ENCODE measurements around the gene RC3H2. TPM values are rescaled to one million over a fixed set of nuclear protein-coding genes. Genes with fewer than 3 reads are reported as not detected.
A peak's percentile ranks its signal among the peaks of the same experiment; 100 is the strongest.

The RC3H2 gene
- total RNA-seq, 5 donors from 2014 or later (not counting 1 experiment from before 2014, with no cell fraction given), result 45.3 to 76.0 (median 59.8) TPM

- Histone ChIP-seq H3K9me3 (no peaks in the 10 kb centered on the region), H3K4me3 (ENCODE audit: control insufficient read depth in 1 of 2, extremely low read depth in 1 of 2, low read length in 1 of 2) (no peak overlapping the region)
Observed at GRCh38 chr9:122929796-122930354, 24.7 kb upstream of the RC3H2 start.

GRCh38 chr9:122923947-122924346, 18.8 kb upstream of the RC3H2 start:
- ChIA-PET POLR2A (interaction anchor here (0.6 to 0.7 kb wide), 3 partner anchors 10 to 64 kb away, joined by 3 to 4 read pairs (median 4); partner anchors contain the start of gene ZBTB6 (in 1 of the 2)), CTCF (interaction anchor here in 1 of 2 donors (0.5 to 0.7 kb wide), 3 partner anchors 21 to 825 kb away, joined by 4 read pairs; no protein-coding TSS in a partner anchor)
- Mint-ChIP-seq H3K36me3 (peaks cover 22% of the 10 kb centered on the region), H3K9me3 (no peaks in the 10 kb centered on the region), H3K27ac (no peak overlapping the region), H3K4me3 (no peak overlapping the region), H3K4me1 (peaks cover 6 to 8% (median 6%) of the 10 kb centered on the region in 3 donors), H3K27me3 (no peaks in the 10 kb centered on the region)
- Histone ChIP-seq H3K27ac (ENCODE audit: low read length) (no peak overlapping the region), H3K36me3 (ENCODE audit: control insufficient read depth in 2 of 2, extremely low read depth in 1 of 2, insufficient read depth in 1 of 2, low read length in 1 of 2) (peaks cover 0 to 15% of the 10 kb centered on the region in 2 donors), H3K9me3 (no peaks in the 10 kb centered on the region), H3K27me3 (replicated peaks in 1 of 2; ENCODE audit: control insufficient read depth in 2 of 2, extremely low read depth in 1 of 2, insufficient read depth in 2 of 2, low read length in 1 of 2) (no peaks in the 10 kb centered on the region), H3K4me1 (ENCODE audit: control insufficient read depth in 1 of 2, extremely low read depth in 1 of 2, insufficient read depth in 2 of 2, low read length in 2 of 2) (no peaks in the 10 kb centered on the region), H3K4me3 (ENCODE audit: control insufficient read depth in 1 of 2, extremely low read depth in 1 of 2, low read length in 1 of 2) (no peak overlapping the region)
- ATAC-seq (replicated peaks in 1 of 4), result no peak
- DNase-seq, result no peak
- no CpG with 5 or more reads among the region's 3 CpGs for WGBS (ENCODE audit: insufficient coverage)

More at GRCh38 chr9:122929796-122930354, 24.7 kb upstream of the RC3H2 start:
- no peak for DNase-seq
- Mint-ChIP-seq H3K27me3 (no peaks in the 10 kb centered on the region), H3K27ac (no peak overlapping the region), H3K4me3 (no peak overlapping the region), H3K9me3 (no peaks in the 10 kb centered on the region), H3K4me1 (peaks cover 17 to 18% (median 18%) of the 10 kb centered on the region in 3 donors), H3K36me3 (no peaks in the 10 kb centered on the region)
- Histone ChIP-seq H3K4me1 (ENCODE audit: control insufficient read depth in 1 of 2, extremely low read depth in 1 of 2, insufficient read depth in 2 of 2, low read length in 2 of 2) (peaks cover 7 to 31% of the 10 kb centered on the region in 2 experiments), H3K27me3 (replicated peaks in 1 of 2; ENCODE audit: control insufficient read depth in 2 of 2, extremely low read depth in 1 of 2, insufficient read depth in 2 of 2, low read length in 1 of 2) (no peaks in the 10 kb centered on the region), H3K27ac (ENCODE audit: low read length) (no peak overlapping the region), H3K36me3 (ENCODE audit: control insufficient read depth in 2 of 2, extremely low read depth in 1 of 2, insufficient read depth in 1 of 2, low read length in 1 of 2) (no peaks in the 10 kb centered on the region)
- no peak for ATAC-seq (replicated peaks in 1 of 4)
- CTCF ChIA-PET, result interaction anchor here (0.6 to 3.8 kb wide), 5 partner anchors 11 to 1858 kb away, joined by 3 to 12 read pairs (median 4); partner anchors contain the start of genes RABGAP1 (in 1 of the 2) and ZBTB6 (in 1 of the 2)
- 94% methylated on average over 1 of the region's 1 CpG for WGBS (ENCODE audit: insufficient coverage)
- POLR2A ChIA-PET, result interaction anchor here (0.5 to 1.5 kb wide), 5 partner anchors 11 to 79 kb away, joined by 3 to 6 read pairs (median 5); partner anchors contain the start of genes RABGAP1 (in 1 of the 2) and ZBTB6 (in 1 of the 2)

- DNase-seq (no peak), ATAC-seq (replicated peaks in 1 of 4) (no peak)
- Mint-ChIP-seq H3K9me3 (no peaks in the 10 kb centered on the region), H3K4me1 (peaks cover 6 to 8% (median 6%) of the 10 kb centered on the region in 3 donors), H3K36me3 (peaks cover 27% of the 10 kb centered on the region), H3K4me3 (no peak overlapping the region), H3K27me3 (no peaks in the 10 kb centered on the region), H3K27ac (no peak overlapping the region)
- Histone ChIP-seq H3K27me3 (replicated peaks in 1 of 2; ENCODE audit: control insufficient read depth in 2 of 2, extremely low read depth in 1 of 2, insufficient read depth in 2 of 2, low read length in 1 of 2) (no peaks in the 10 kb centered on the region), H3K4me3 (ENCODE audit: control insufficient read depth in 1 of 2, extremely low read depth in 1 of 2, low read length in 1 of 2) (no peak overlapping the region), H3K9me3 (no peaks in the 10 kb centered on the region), H3K27ac (ENCODE audit: low read length) (no peak overlapping the region), H3K36me3 (ENCODE audit: control insufficient read depth in 2 of 2, extremely low read depth in 1 of 2, insufficient read depth in 1 of 2, low read length in 1 of 2) (peaks cover 2 to 22% of the 10 kb centered on the region in 2 donors), H3K4me1 (ENCODE audit: control insufficient read depth in 1 of 2, extremely low read depth in 1 of 2, insufficient read depth in 2 of 2, low read length in 2 of 2) (no peaks in the 10 kb centered on the region)
- POLR2A ChIA-PET, result no interaction called here
- 100% methylated on average over 1 of the region's 8 CpGs for WGBS (ENCODE audit: insufficient coverage)
- CTCF ChIA-PET, result no interaction called here
Observed at GRCh38 chr9:122922713-122923112, 17.6 kb upstream of the RC3H2 start.

GRCh38 chr9:122918310-122918709, 13.2 kb upstream of the RC3H2 start:
- no peak overlapping the region for H3K27ac ChIP-seq (ENCODE audit: low read length)
- H3K27me3 Mint-ChIP-seq, result no peaks in the 10 kb centered on the region
- peaks cover 27% of the 10 kb centered on the region for H3K36me3 Mint-ChIP-seq
- no peaks in the 10 kb centered on the region for H3K9me3 Mint-ChIP-seq
- H3K4me3 Mint-ChIP-seq, result no peak overlapping the region
- ATAC-seq (replicated peaks in 1 of 4), result no peak
- H3K4me1 ChIP-seq (ENCODE audit: control insufficient read depth in 1 of 2, extremely low read depth in 1 of 2, insufficient read depth in 2 of 2, low read length in 2 of 2), result peaks cover 0 to 7% of the 10 kb centered on the region in 2 experiments
- H3K4me1 Mint-ChIP-seq, result peaks cover 2 to 8% (median 5%) of the 10 kb centered on the region in 3 donors
- no peak overlapping the region for H3K4me3 ChIP-seq (ENCODE audit: control insufficient read depth in 1 of 2, extremely low read depth in 1 of 2, low read length in 1 of 2)
- POLR2A ChIA-PET, result no interaction called here
- H3K27me3 ChIP-seq (replicated peaks in 1 of 2; ENCODE audit: control insufficient read depth in 2 of 2, extremely low read depth in 1 of 2, insufficient read depth in 2 of 2, low read length in 1 of 2), result no peaks in the 10 kb centered on the region
- DNase-seq, result no peak
- CTCF ChIA-PET, result no interaction called here
- WGBS (ENCODE audit: insufficient coverage), result 81% methylated on average over 2 of the region's 2 CpGs
- H3K9me3 ChIP-seq, result no peaks in the 10 kb centered on the region
- no peak overlapping the region for H3K27ac Mint-ChIP-seq
- H3K36me3 ChIP-seq (ENCODE audit: control insufficient read depth in 2 of 2, extremely low read depth in 1 of 2, insufficient read depth in 1 of 2, low read length in 1 of 2), result peaks cover 2 to 17% of the 10 kb centered on the region in 2 donors

GRCh38 chr9:122912964-122913673, 8.0 kb upstream of the RC3H2 start, which contains the start of gene ZBTB6:
Gene ZBTB6 (minus strand): TSS chr9:122913323. CDS start chr9:122912072, 1,251 bp downstream.
- no peaks in the 10 kb centered on the region for H3K27me3 Mint-ChIP-seq
- POLR2A ChIA-PET, result interaction anchor here (0.6 to 2.5 kb wide), 14 partner anchors 8 to 302 kb away, joined by 3 to 9 read pairs (median 4); partner anchors contain the start of genes RABGAP1 (in 1 of the 2), RC3H2 (in 1 of the 2) and ZBTB26 (in 1 of the 2)

GRCh38 chr9:122912671-122912963, 7.5 kb upstream of the RC3H2 start:
- peaks cover 0 to 16% of the 10 kb centered on the region in 2 donors for H3K36me3 ChIP-seq (ENCODE audit: control insufficient read depth in 2 of 2, extremely low read depth in 1 of 2, insufficient read depth in 1 of 2, low read length in 1 of 2)
- peak overlapping the region; percentile 97 to 100 for H3K27ac Mint-ChIP-seq
- H3K36me3 Mint-ChIP-seq, result peaks cover 25% of the 10 kb centered on the region
- H3K4me3 Mint-ChIP-seq, result peak overlapping the region; percentile 95 to 99 (median 97)
- no peak for DNase-seq
- H3K27ac ChIP-seq (ENCODE audit: low read length), result peak overlapping the region; percentile 78
- ChIA-PET POLR2A (interaction anchor here (0.6 to 2.5 kb wide), 10 partner anchors 9 to 35 kb away, joined by 3 to 9 read pairs (median 5); partner anchors contain the start of genes RABGAP1 (in 1 of the 2) and ZBTB26 (in 1 of the 2)), CTCF (interaction anchor here (0.5 to 1.7 kb wide), 10 partner anchors 8 to 817 kb away, joined by 3 to 12 read pairs (median 6); partner anchors contain the start of genes RABGAP1 (in 1 of the 2) and ZBTB26 (in 1 of the 2))
- no peak for ATAC-seq (replicated peaks in 1 of 4)
- no peaks in the 10 kb centered on the region for H3K9me3 ChIP-seq
- WGBS (ENCODE audit: insufficient coverage), result 3% methylated on average over 9 of the region's 9 CpGs
- no peaks in the 10 kb centered on the region for H3K9me3 Mint-ChIP-seq
- H3K27me3 ChIP-seq (replicated peaks in 1 of 2; ENCODE audit: control insufficient read depth in 2 of 2, extremely low read depth in 1 of 2, insufficient read depth in 2 of 2, low read length in 1 of 2), result no peaks in the 10 kb centered on the region
- peak overlapping the region; percentile 73 to 86 for H3K4me3 ChIP-seq (ENCODE audit: control insufficient read depth in 1 of 2, extremely low read depth in 1 of 2, low read length in 1 of 2)
- H3K4me1 ChIP-seq (ENCODE audit: control insufficient read depth in 1 of 2, extremely low read depth in 1 of 2, insufficient read depth in 2 of 2, low read length in 2 of 2), result peaks cover 9 to 10% of the 10 kb centered on the region in 2 experiments
- no peaks in the 10 kb centered on the region for H3K27me3 Mint-ChIP-seq
- H3K4me1 Mint-ChIP-seq, result peaks cover 27 to 42% (median 35%) of the 10 kb centered on the region in 3 donors

More at GRCh38 chr9:122912964-122913673, 8.0 kb upstream of the RC3H2 start, which contains the start of gene ZBTB6:
- ATAC-seq (replicated peaks in 1 of 4) (peak; percentile 93 to 97 (median 95)), DNase-seq (peak; percentile 49 to 86 (median 76))
- Histone ChIP-seq H3K9me3 (no peaks in the 10 kb centered on the region), H3K4me3 (ENCODE audit: control insufficient read depth in 1 of 2, extremely low read depth in 1 of 2, low read length in 1 of 2) (peak within 1 kb of the TSS; percentile 73 to 86), H3K27me3 (replicated peaks in 1 of 2; ENCODE audit: control insufficient read depth in 2 of 2, extremely low read depth in 1 of 2, insufficient read depth in 2 of 2, low read length in 1 of 2) (no peaks in the 10 kb centered on the region), H3K4me1 (ENCODE audit: control insufficient read depth in 1 of 2, extremely low read depth in 1 of 2, insufficient read depth in 2 of 2, low read length in 2 of 2) (peaks cover 9 to 10% of the 10 kb centered on the region in 2 experiments), H3K27ac (ENCODE audit: low read length) (peak within 1 kb of the TSS; percentile 78), H3K36me3 (ENCODE audit: control insufficient read depth in 2 of 2, extremely low read depth in 1 of 2, insufficient read depth in 1 of 2, low read length in 1 of 2) (peaks cover 1 to 16% of the 10 kb centered on the region in 2 donors)
- CTCF ChIA-PET, result interaction anchor here (0.5 to 1.7 kb wide), 12 partner anchors 8 to 817 kb away, joined by 3 to 12 read pairs (median 6); partner anchors contain the start of genes RABGAP1 (in 1 of the 2) and ZBTB26 (in 1 of the 2)
- peak within 1 kb of the TSS; percentile 95 to 99 (median 97) for H3K4me3 Mint-ChIP-seq
- H3K36me3 Mint-ChIP-seq, result peaks cover 23% of the 10 kb centered on the region
- WGBS (ENCODE audit: insufficient coverage), result under 1% methylated on average over 34 of the region's 35 CpGs
- H3K4me1 Mint-ChIP-seq, result peaks cover 27 to 42% (median 35%) of the 10 kb centered on the region in 3 donors
- peak within 1 kb of the TSS; percentile 97 to 100 for H3K27ac Mint-ChIP-seq
- no peaks in the 10 kb centered on the region for H3K9me3 Mint-ChIP-seq
